Loucy (cell line): ENCODE measurements around the gene ATP11A.

Experiments
- H2AFZ ChIP-seq: fragments of 200-600 bp; sonication (generic); 2 replicates; pipeline ENCODE4 v1.6.0; 2016; ENCODE audit warnings: antibody characterized with exemption, mild to moderate bottlenecking, low read length, moderate library complexity
- H3F3A ChIP-seq: fragments of 200-600 bp; 2 replicates; pipeline ENCODE4 v1.6.0; 2016; ENCODE audit warnings: antibody characterized with exemption, low read depth, mild to moderate bottlenecking
- H3K27me3 ChIP-seq: fragments of 200-600 bp; sonication (generic); 2 replicates; pipeline ENCODE4 v1.6.1; 2014; ENCODE audit warnings: low read length, mild to moderate bottlenecking; ENCODE audit not compliant: insufficient read depth, poor library complexity, severe bottlenecking
- H3K36me3 ChIP-seq: fragments of 200-600 bp; sonication (generic); 2 replicates; pipeline ENCODE4 v1.6.1; 2016; ENCODE audit warnings: low read length; ENCODE audit not compliant: insufficient read depth
- H3K4me1 ChIP-seq: fragments of 200-600 bp; sonication (generic); 2 replicates; pipeline ENCODE4 v1.5.1; 2014; ENCODE audit warnings: low read length, mild to moderate bottlenecking; ENCODE audit not compliant: insufficient read depth, poor library complexity, severe bottlenecking
- H3K4me2 ChIP-seq: fragments of 200-600 bp; sonication (generic); 2 replicates; pipeline ENCODE4 v1.6.0; 2014; ENCODE audit warnings: antibody characterized with exemption, low read length, low read depth, mild to moderate bottlenecking; ENCODE audit not compliant: poor library complexity, severe bottlenecking
- H3K4me3 ChIP-seq: fragments of 200-600 bp; sonication (generic); 2 replicates; pipeline ENCODE4 v1.5.1; 2014; ENCODE audit warnings: low read length, mild to moderate bottlenecking, mixed read lengths; ENCODE audit not compliant: poor library complexity, severe bottlenecking
- H3K79me2 ChIP-seq: fragments of 200-600 bp; sonication (generic); 2 replicates; pipeline ENCODE4 v1.6.1; 2014; ENCODE audit warnings: low read length; ENCODE audit not compliant: insufficient read depth
- H3K9ac ChIP-seq: fragments of 200-600 bp; sonication (generic); 2 replicates; pipeline ENCODE4 v1.6.0; 2014; ENCODE audit warnings: mild to moderate bottlenecking, low read depth, low read length, moderate library complexity; ENCODE audit not compliant: poor library complexity, severe bottlenecking
- H3K9me2 ChIP-seq: fragments of 200-600 bp; sonication (generic); replicated peaks from 2 replicates; pipeline ENCODE4 v1.6.1; 2016; ENCODE audit warnings: low read depth, low read length, mixed read lengths
- H3K9me3 ChIP-seq: fragments of 200-600 bp; sonication (generic); 2 replicates; pipeline ENCODE4 v1.6.1; 2014; ENCODE audit warnings: mild to moderate bottlenecking, antibody characterized with exemption, low read length, low read depth; ENCODE audit not compliant: insufficient read depth
- H4K20me1 ChIP-seq: fragments of 200-600 bp; sonication (generic); 2 replicates; pipeline ENCODE4 v1.6.0; 2014; ENCODE audit warnings: antibody characterized with exemption, low read length, mild to moderate bottlenecking; ENCODE audit not compliant: insufficient read depth, poor library complexity, severe bottlenecking
- EZH2phosphoT487 ChIP-seq: fragments of 200-600 bp; IDR thresholded peaks from 2 replicates; pipeline ENCODE4 v1.6.1; 2018; ENCODE audit warnings: antibody characterized with exemption, mild to moderate bottlenecking, moderate library complexity, borderline replicate concordance
- TF ChIP-seq, protein P1 (sequence below): fragments of 200-600 bp; sonication (generic); conservative IDR thresholded peaks from 2 replicates; pipeline ENCODE4 v1.5.1; 2014; ENCODE audit warnings: mild to moderate bottlenecking, antibody characterized with exemption, low read length

Gene ATP11A

DNA sequence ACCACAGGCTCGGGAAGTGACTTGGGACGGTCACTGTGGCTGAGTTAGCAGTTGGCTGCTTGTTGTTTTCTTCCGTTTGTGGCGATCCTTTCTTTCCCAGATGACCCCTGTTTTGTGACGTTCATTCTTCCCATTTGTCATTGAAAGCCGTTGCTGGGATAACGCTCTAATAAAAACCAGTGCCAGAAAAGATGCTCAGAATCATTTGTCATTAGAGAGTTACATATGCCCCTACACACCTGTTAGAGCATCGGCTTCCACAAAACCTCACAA, 239.9 kb downstream of the ATP11A start:
- Histone ChIP-seq H3K9ac (no peak overlapping the region), H3K27me3 (no peaks in the 10 kb centered on the region), H3K36me3 (no peaks in the 10 kb centered on the region), H3K4me1 (no peaks in the 10 kb centered on the region), H2AFZ (no peak overlapping the region), H3K4me2 (no peak overlapping the region), H3K9me2 (no peaks in the 10 kb centered on the region), H4K20me1 (no peaks in the 10 kb centered on the region), H3K4me3 (no peak overlapping the region), H3F3A (no peaks in the 10 kb centered on the region), H3K9me3 (no peaks in the 10 kb centered on the region), H3K79me2 (no peaks in the 10 kb centered on the region)
- TF ChIP-seq, protein P1, sequence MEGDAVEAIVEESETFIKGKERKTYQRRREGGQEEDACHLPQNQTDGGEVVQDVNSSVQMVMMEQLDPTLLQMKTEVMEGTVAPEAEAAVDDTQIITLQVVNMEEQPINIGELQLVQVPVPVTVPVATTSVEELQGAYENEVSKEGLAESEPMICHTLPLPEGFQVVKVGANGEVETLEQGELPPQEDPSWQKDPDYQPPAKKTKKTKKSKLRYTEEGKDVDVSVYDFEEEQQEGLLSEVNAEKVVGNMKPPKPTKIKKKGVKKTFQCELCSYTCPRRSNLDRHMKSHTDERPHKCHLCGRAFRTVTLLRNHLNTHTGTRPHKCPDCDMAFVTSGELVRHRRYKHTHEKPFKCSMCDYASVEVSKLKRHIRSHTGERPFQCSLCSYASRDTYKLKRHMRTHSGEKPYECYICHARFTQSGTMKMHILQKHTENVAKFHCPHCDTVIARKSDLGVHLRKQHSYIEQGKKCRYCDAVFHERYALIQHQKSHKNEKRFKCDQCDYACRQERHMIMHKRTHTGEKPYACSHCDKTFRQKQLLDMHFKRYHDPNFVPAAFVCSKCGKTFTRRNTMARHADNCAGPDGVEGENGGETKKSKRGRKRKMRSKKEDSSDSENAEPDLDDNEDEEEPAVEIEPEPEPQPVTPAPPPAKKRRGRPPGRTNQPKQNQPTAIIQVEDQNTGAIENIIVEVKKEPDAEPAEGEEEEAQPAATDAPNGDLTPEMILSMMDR, result no peak
- no peak for TF ChIP-seq EZH2phosphoT487

DNA sequence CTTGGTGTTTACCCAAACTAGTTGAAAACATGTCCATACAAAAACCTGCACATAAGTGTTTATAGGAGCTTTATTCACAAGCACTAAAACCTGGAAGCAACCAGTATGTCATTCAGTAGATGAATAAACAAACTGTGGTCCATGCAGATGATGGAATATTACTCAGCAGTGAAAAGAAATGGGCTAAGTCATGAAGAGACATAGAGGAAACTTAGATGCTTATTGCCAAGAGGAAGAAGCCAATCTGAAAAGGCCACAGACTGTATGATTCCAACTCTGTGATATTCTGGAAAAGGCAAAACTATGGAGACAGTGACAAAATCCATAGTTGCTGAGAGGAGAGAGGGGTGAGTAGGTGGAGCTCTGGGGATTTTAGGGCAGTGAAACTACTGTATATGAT, 240.4 kb downstream of the ATP11A start:
- H4K20me1 ChIP-seq, result no peaks in the 10 kb centered on the region

GRCh38 chr13:112931028-112931934, 241.4 kb downstream of the ATP11A start:
- no peak overlapping the region for H3K4me2 ChIP-seq
- H3K36me3 ChIP-seq, result no peaks in the 10 kb centered on the region
- H2AFZ ChIP-seq, result no peak overlapping the region
- no peaks in the 10 kb centered on the region for H3K27me3 ChIP-seq
- no peak overlapping the region for H3K9ac ChIP-seq
- no peaks in the 10 kb centered on the region for H3K9me3 ChIP-seq
- H4K20me1 ChIP-seq, result no peaks in the 10 kb centered on the region
- no peaks in the 10 kb centered on the region for H3K9me2 ChIP-seq
- no peaks in the 10 kb centered on the region for H3F3A ChIP-seq
- H3K79me2 ChIP-seq, result no peaks in the 10 kb centered on the region
- H3K4me1 ChIP-seq, result no peaks in the 10 kb centered on the region
- H3K4me3 ChIP-seq, result no peak overlapping the region
- TF ChIP-seq, protein P1, result no peak
- no peak for TF ChIP-seq EZH2phosphoT487

More for the DNA sequence above, 240.4 kb downstream of the ATP11A start:
- H3K4me1 ChIP-seq, result no peaks in the 10 kb centered on the region
- H3K9ac ChIP-seq, result no peak overlapping the region
- H3K4me2 ChIP-seq, result no peak overlapping the region
- no peaks in the 10 kb centered on the region for H3K9me3 ChIP-seq
- no peaks in the 10 kb centered on the region for H3K27me3 ChIP-seq
- no peak for TF ChIP-seq EZH2phosphoT487
- TF ChIP-seq, protein P1, result no peak
- H2AFZ ChIP-seq, result no peak overlapping the region
- H3K36me3 ChIP-seq, result no peaks in the 10 kb centered on the region
- H3K79me2 ChIP-seq, result no peaks in the 10 kb centered on the region
- no peak overlapping the region for H3K4me3 ChIP-seq
- no peaks in the 10 kb centered on the region for H3K9me2 ChIP-seq
- no peaks in the 10 kb centered on the region for H3F3A ChIP-seq
